Panc1 (cell line): Measurements from ENCODE around the gene ITPR2.

Source experiments
- CTCF ChIP-seq: fragments of 450-650 bp; IDR thresholded peaks from 2 replicates; pipeline ENCODE4 v1.5.1; 2017; ENCODE audit warnings: mild to moderate bottlenecking
- POLR2AphosphoS5 ChIP-seq: IDR thresholded peaks from 2 replicates; pipeline ENCODE4 v1.6.1; 2012; ENCODE audit warnings: mild to moderate bottlenecking, low read depth, low read length, moderate library complexity
- SIN3A ChIP-seq: IDR thresholded peaks from 2 replicates; pipeline ENCODE4 v1.6.1; 2012; ENCODE audit warnings: low read depth, mild to moderate bottlenecking, low read length, moderate library complexity, borderline replicate concordance; ENCODE audit not compliant: insufficient read depth

- TF ChIP-seq CTCF (no peak), POLR2AphosphoS5 (no peak), SIN3A (no peak)
These were observed 359.7 kb downstream of the ITPR2 start for GRCh38 chr12:26473291-26473690.
